Endothelial cell of umbilical vein (primary cell): Measurements from ENCODE around the gene CUTA. TPM values are rescaled to one million over a fixed set of nuclear protein-coding genes. Genes with fewer than 3 reads are reported as not detected.

Experiments
- BruUV-seq: library from RNA; stranded (reverse); fragments of 400-500 nt; replicated peaks from 2 replicates; lab custom pipeline; 2021; lab: Mats Ljungman, UMichigan
- CTCF ChIA-PET: fragments of 300-600, 350-600 bp; sonication (Branson Sonifier 250); formaldehyde crosslinking; loops from one replicate; lab custom pipeline; 2021; ENCODE audit warnings: antibody characterized with exemption, inconsistent platforms; lab: Charles Lee
- POLR2A ChIA-PET: fragments of 300-600, 350-600 bp; sonication (Branson Sonifier 250); formaldehyde crosslinking; loops from one replicate; lab custom pipeline; 2021; ENCODE audit warnings: antibody characterized with exemption, inconsistent platforms; lab: Charles Lee
- DNase-seq: peaks from one replicate; pipeline ENCODE4 v3.0.0-alpha.2; 2011; ENCODE audit warnings: low read depth, low spot score
- FAIRE-seq: peaks from 2 replicates; lab custom pipeline; 2011; peaks lifted over from hg19 to GRCh38; lab: Jason Lieb, UNC
- H2AFZ ChIP-seq: 2 replicates; pipeline ENCODE4 v1.6.0; 2012; ENCODE audit warnings: low read depth, low read length, control low read depth, inconsistent platforms
- H3K27ac ChIP-seq: 2 replicates; pipeline ENCODE4 v1.5.1; 2011; ENCODE audit warnings: low read depth, mild to moderate bottlenecking, control low read depth, low read length, moderate library complexity; ENCODE audit not compliant: insufficient read depth
- H3K27me3 ChIP-seq, 2 experiments: 2 replicates each; pipeline versions ENCODE4 v1.6.0 to v1.6.1; 2011; ENCODE audit warnings: low read length in 2 of 2, mixed read lengths in 1 of 2; ENCODE audit not compliant: control insufficient read depth in 2 of 2, insufficient read depth in 2 of 2
- H3K36me3 ChIP-seq, 2 experiments: 2 replicates in 1 of 2; 3 replicates in 1 of 2; pipeline ENCODE4 v1.5.1; 2011; ENCODE audit warnings: low read length in 2 of 2, mild to moderate bottlenecking in 1 of 2, moderate library complexity in 1 of 2; ENCODE audit not compliant: control insufficient read depth in 2 of 2, insufficient read depth in 2 of 2; ENCODE audit errors: extremely low read depth in 1 of 2
- H3K4me1 ChIP-seq: 3 replicates; pipeline ENCODE4 v1.5.1; 2011; ENCODE audit warnings: mild to moderate bottlenecking, low read length; ENCODE audit not compliant: control insufficient read depth, insufficient read depth; ENCODE audit errors: extremely low read depth
- H3K4me2 ChIP-seq: 2 replicates; pipeline ENCODE4 v1.6.1; 2011; ENCODE audit warnings: low read length, control low read depth, mixed read lengths; ENCODE audit not compliant: insufficient read depth
- H3K4me3 ChIP-seq, 3 experiments: fragments of 200-600 bp in 1 of 3; sonication (generic), shearing (Covaris generic) in 1 of 3; replicated peaks in 1 of 3; 2 replicates each; pipeline ENCODE4 v1.5.1; 2011 to 2016; ENCODE audit warnings: control low read depth in 3 of 3, low read length in 3 of 3, mild to moderate bottlenecking in 2 of 3, inconsistent platforms in 1 of 3, low read depth in 1 of 3, moderate library complexity in 1 of 3; ENCODE audit not compliant: insufficient read depth in 1 of 3
- H3K79me2 ChIP-seq: 2 replicates; pipeline ENCODE4 v1.6.0; 2012; ENCODE audit warnings: low read length, inconsistent platforms; ENCODE audit not compliant: control insufficient read depth, insufficient read depth
- H3K9ac ChIP-seq: replicated peaks from 2 replicates; pipeline ENCODE3; 2011; ENCODE audit warnings: low read length, control low read depth; ENCODE audit not compliant: insufficient read depth; ENCODE audit errors: extremely low read depth
- H3K9me1 ChIP-seq: replicated peaks from 3 replicates; pipeline ENCODE4 v1.6.0; 2011; ENCODE audit warnings: mild to moderate bottlenecking, low read length; ENCODE audit not compliant: control insufficient read depth, insufficient read depth; ENCODE audit errors: extremely low read depth
- H3K9me3 ChIP-seq: replicated peaks from 2 replicates; pipeline ENCODE4 v1.5.1; 2012; ENCODE audit warnings: low read length, inconsistent platforms; ENCODE audit not compliant: control insufficient read depth, insufficient read depth
- H4K20me1 ChIP-seq: replicated peaks from 2 replicates; pipeline ENCODE3; 2011; ENCODE audit warnings: mild to moderate bottlenecking, low read length; ENCODE audit not compliant: control insufficient read depth, insufficient read depth; ENCODE audit errors: extremely low read depth
- CTCF ChIP-seq, 2 donors: IDR thresholded peaks; 1 replicate in 1 of 2; 2 replicates in 1 of 2; pipeline ENCODE4 v1.5.1; 2011; ENCODE audit warnings: low read length in 2 of 2, mild to moderate bottlenecking in 2 of 2, moderate library complexity in 2 of 2, control low read depth in 1 of 2, inconsistent platforms in 1 of 2, low read depth in 1 of 2; ENCODE audit not compliant: insufficient read depth in 1 of 2; ENCODE audit errors: extremely low read depth in 1 of 2
- EZH2 ChIP-seq: IDR thresholded peaks from 2 replicates; pipeline ENCODE4 v1.6.1; 2012; ENCODE audit warnings: borderline replicate concordance, low read depth, mild to moderate bottlenecking, moderate library complexity, low read length, inconsistent platforms; ENCODE audit not compliant: severe bottlenecking
- FOS ChIP-seq: IDR thresholded peaks from 2 replicates; pipeline ENCODE4 v1.6.1; 2011; ENCODE audit warnings: mild to moderate bottlenecking, low read length, moderate library complexity, borderline replicate concordance; ENCODE audit not compliant: insufficient read depth
- GATA2 ChIP-seq: IDR thresholded peaks from 2 replicates; pipeline ENCODE4 v1.7.0; 2011; ENCODE audit warnings: low read depth, mild to moderate bottlenecking, moderate library complexity, mixed read lengths, low read length; ENCODE audit not compliant: insufficient read length, insufficient read depth
- JUN ChIP-seq: IDR thresholded peaks from 2 replicates; pipeline ENCODE4 v1.6.1; 2011; ENCODE audit warnings: borderline replicate concordance, low read depth; ENCODE audit not compliant: insufficient read length, insufficient read depth
- MAX ChIP-seq: IDR thresholded peaks from 2 replicates; pipeline ENCODE4 v1.6.1; 2011; ENCODE audit not compliant: insufficient read depth, insufficient read length
- MYC ChIP-seq: IDR thresholded peaks from one replicate; pipeline ENCODE4 v1.6.1; 2011; ENCODE audit warnings: mild to moderate bottlenecking, low read depth, low read length
- POLR2A ChIP-seq: IDR thresholded peaks from 2 replicates; pipeline ENCODE4 v1.6.1; 2012; ENCODE audit warnings: low read depth, mild to moderate bottlenecking, control low read depth, low read length
- POLR2AphosphoS5 ChIP-seq: IDR thresholded peaks from 2 replicates; pipeline ENCODE4 v1.6.1; 2012; ENCODE audit warnings: low read depth, mild to moderate bottlenecking, control low read depth, low read length, moderate library complexity; ENCODE audit not compliant: insufficient read depth
- dilution Hi-C: fragments of 300-500 bp; cut with MboI; formaldehyde crosslinking; loops from one replicate; pipeline ENCODE4 v1.15.0; 2019; ENCODE audit warnings: low sequenced_read_pairs; ENCODE audit not compliant: extremely low pct_ligation_motif_present
- intact Hi-C: fragments of 100-400 bp; cut with micrococcal nuclease; formaldehyde crosslinking; loops from one replicate; pipeline ENCODE4 v1.10.0; 2022
- polyA plus RNA-seq, 4 experiments: library from polyadenylated mRNA; depleted of rRNA in 3 of 4; stranded (reverse) in 3 of 4; unstranded in 1 of 4; fragments of >200 nt; gene quantifications; 2 replicates each; pipeline versions ENCODE4 v1.2.1 to v1.2.3, GENCODE V29; 2011 to 2012; ENCODE audit warnings: missing spikeins in 1 of 4
- total RNA-seq: library from RNA; stranded (reverse); gene quantifications from 2 replicates; pipeline ENCODE4 v1.2.3, GENCODE V29; 2021

Gene CUTA
- total and polyA plus RNA-seq, 2 donors (not counting 3 experiments of a cell fraction or from before 2014, with no cell fraction given) = 133 to 202 TPM

GRCh38 chr6:33452496-33452895, 34.6 kb upstream of the CUTA start:
- no peak overlapping the region for H2AFZ ChIP-seq
- intact Hi-C loops = loop anchor here (5.0 kb wide), 1 partner anchor 125 kb away; no protein-coding TSS in a partner anchor
- no peak for FAIRE-seq
- H4K20me1 ChIP-seq = no peaks in the 10 kb centered on the region
- DNase-seq = no peak
- H3K9me3 ChIP-seq = no peaks in the 10 kb centered on the region
- ChIA-PET POLR2A (no interaction called here), CTCF (interaction anchor here (0.6 kb wide), 1 partner anchor 37 kb away, joined by 3 read pairs; no protein-coding TSS in a partner anchor)
- H3K79me2 ChIP-seq = no peaks in the 10 kb centered on the region
- no TSS peak for BruUV-seq
- H3K36me3 ChIP-seq = peaks cover 0 to 4% of the 10 kb centered on the region in 2 experiments
- dilution Hi-C loops = no loop called here
- no peak overlapping the region for H3K27ac ChIP-seq
- H3K9ac ChIP-seq = no peak overlapping the region
- H3K4me1 ChIP-seq = peaks cover 3% of the 10 kb centered on the region
- no peaks in the 10 kb centered on the region for H3K9me1 ChIP-seq
- no peak overlapping the region for H3K4me2 ChIP-seq
- no peak overlapping the region for H3K4me3 ChIP-seq
- TF ChIP-seq POLR2AphosphoS5 (no peak), EZH2 (no peak), MAX (no peak)
- no peaks in the 10 kb centered on the region for H3K27me3 ChIP-seq

- no peak for TF ChIP-seq MAX
- TF ChIP-seq CTCF (IDR thresholded peaks at IDR 0.05; ENCODE audit: extremely low read depth in 1 of 2, insufficient read depth in 1 of 2, low read depth in 1 of 2, low read length in 2 of 2) = no peak
- TF ChIP-seq JUN = no peak
- no peak for TF ChIP-seq FOS
- no peak for TF ChIP-seq GATA2
- no peak for TF ChIP-seq EZH2
- TF ChIP-seq POLR2AphosphoS5 = no peak
- TF ChIP-seq POLR2A = no peak
- no peak for TF ChIP-seq MYC
- no peak for FAIRE-seq
- H3K9me3 ChIP-seq = no peaks in the 10 kb centered on the region
- H3K27ac ChIP-seq = no peak overlapping the region
- CTCF ChIA-PET = no interaction called here
- H3K4me2 ChIP-seq = no peak overlapping the region
- BruUV-seq = no TSS peak
- H2AFZ ChIP-seq = no peak overlapping the region
- no peaks in the 10 kb centered on the region for H3K27me3 ChIP-seq
- no peak overlapping the region for H3K4me3 ChIP-seq
- dilution Hi-C loops (no loop called here), intact Hi-C loops (loop anchor here (5.0 kb wide), 1 partner anchor 126 kb away; no protein-coding TSS in a partner anchor)
- H3K9me1 ChIP-seq = no peaks in the 10 kb centered on the region
- no peaks in the 10 kb centered on the region for H4K20me1 ChIP-seq
- DNase-seq = no peak
- H3K79me2 ChIP-seq = no peaks in the 10 kb centered on the region
- no peak overlapping the region for H3K9ac ChIP-seq
- peaks cover 3% of the 10 kb centered on the region for H3K4me1 ChIP-seq
- POLR2A ChIA-PET = no interaction called here
- H3K36me3 ChIP-seq = peaks cover 0 to 6% of the 10 kb centered on the region in 2 experiments
Observed at GRCh38 chr6:33451606-33452005, 33.7 kb upstream of the CUTA start.
